Brain pericyte (primary cell): ENCODE measurements around the gene ATG4A.

Experiments
- DNase-seq: peaks from one replicate; pipeline ENCODE4 v3.0.0-alpha.2; 2012; ENCODE audit warnings: low read depth, low spot score

ATG4A gene

DNA sequence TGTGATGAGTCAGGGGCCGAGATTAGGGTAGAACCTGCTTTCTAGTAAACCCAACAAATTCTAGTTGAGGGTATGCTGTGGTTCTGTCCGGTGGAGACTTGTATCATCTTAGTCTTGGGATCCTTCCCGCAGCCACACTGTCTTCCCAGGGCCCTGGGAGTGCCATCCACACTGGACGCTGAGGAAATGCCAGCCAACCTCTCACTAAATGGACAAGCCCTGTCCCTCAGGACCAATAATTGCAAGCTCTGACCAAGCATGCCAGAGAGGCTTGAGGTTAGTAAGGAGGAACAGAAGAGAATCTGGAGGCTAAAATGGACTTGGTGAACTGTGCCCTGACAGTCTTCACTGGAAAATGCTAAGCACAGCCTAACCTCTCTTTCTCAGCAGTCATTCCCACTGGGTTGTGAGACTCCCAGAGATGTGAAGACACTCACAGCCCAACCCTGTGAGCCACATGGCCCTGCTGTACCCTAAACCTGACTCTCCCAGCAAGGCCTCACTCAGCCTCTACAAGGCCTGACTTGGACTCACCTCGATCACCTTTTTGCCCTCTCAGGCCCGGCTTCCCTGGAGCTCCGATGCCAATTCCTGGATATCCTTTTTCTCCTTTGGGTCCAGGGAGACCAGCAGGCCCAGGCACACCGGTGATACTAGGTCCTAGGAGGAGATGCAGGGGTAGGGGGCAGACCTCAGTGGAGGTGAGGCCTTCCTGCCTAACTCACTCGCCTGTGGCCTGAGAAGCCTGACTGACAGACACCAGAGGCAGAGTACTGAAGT, 77.6 kb downstream of the ATG4A start:
- DNase-seq, result no peak

- DNase-seq, result no peak
Observed at GRCh38 chrX:108169768-108170167, 78.2 kb downstream of the ATG4A start.

DNA sequence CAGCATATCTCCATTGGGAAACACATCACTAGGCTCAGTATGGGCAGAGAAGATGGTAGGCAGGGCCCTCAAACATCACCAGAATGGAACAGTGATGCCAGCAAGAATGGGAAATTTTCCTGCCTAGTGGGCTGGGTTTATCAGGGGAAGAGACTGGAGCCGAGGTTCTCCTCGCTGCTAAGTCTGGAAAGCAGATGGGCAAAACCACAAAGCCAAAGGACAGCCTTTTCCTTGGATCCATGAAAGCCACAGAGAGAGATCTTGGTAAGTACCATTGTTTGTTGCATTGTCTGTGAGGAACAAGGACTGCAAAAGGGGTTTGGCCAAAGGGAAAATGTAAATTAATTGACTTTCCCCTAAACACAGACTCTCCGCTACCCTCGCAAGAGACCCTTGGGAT, 80.1 kb downstream of the ATG4A start:
- no peak for DNase-seq

DNA sequence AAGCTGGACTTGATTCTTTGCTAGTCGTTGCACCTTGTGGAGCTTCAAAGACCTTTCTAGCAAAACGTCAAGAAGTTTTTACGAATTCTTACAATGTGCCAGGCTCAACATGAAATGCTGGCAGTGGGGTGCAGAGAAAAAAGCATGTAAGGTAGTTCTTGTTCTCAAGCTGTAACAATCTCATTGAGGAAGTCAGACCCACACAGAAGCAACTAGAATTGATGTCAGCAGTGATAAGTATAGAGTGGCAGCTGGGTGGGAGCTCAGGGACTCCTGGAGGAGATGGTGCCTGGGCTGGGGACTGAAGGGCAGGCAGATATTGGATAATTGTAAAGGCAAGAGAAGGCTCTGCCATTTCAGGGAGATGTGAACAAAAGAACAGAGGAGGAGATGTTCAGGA, 82.3 kb downstream of the ATG4A start:
- DNase-seq, result no peak

- no peak for DNase-seq
Observed at GRCh38 chrX:108177351-108178142, 86.0 kb downstream of the ATG4A start.

DNA sequence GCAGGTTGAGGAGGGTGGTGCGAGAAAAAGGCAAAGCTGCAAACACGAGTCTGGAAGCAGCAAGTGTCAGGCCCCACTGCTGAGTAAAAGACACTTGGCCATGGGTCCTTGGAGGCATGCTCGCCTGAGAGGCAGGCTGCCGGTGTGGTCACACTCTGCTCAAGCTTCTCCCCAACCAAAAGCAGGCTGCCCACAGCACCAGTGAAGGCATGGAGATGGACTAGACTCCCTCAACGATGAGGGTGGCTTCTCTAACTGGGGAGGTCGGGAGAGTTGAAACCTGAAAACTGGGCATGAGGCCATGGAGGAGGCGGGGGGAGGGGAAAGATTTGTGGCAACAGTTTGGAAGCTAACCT, 86.5 kb downstream of the ATG4A start:
- no peak for DNase-seq

- no peak for DNase-seq
Observed at GRCh38 chrX:108186811-108187210, 95.2 kb downstream of the ATG4A start.

DNA sequence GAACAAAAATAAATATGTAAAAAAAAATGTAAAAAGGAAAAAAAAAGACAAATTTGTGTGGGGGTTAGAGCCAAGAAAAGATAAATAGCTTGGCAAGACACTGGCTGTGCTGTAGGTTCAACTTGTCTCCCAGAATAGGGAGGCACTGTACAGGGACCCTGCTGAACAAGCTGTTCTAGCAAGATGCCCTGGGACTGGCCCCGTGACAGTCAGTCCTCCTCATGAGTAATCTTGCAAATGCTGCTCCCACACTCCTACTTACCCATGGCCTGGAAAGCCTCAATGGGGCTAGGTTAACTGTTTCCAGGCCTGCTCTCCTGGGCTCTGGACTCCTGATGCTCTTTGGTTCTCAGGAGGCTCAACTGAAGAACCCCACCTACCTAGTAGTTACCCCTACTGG, 106.8 kb downstream of the ATG4A start:
- DNase-seq, result no peak

- no peak for DNase-seq
Observed at GRCh38 chrX:108199041-108199440, 107.5 kb downstream of the ATG4A start.

DNA sequence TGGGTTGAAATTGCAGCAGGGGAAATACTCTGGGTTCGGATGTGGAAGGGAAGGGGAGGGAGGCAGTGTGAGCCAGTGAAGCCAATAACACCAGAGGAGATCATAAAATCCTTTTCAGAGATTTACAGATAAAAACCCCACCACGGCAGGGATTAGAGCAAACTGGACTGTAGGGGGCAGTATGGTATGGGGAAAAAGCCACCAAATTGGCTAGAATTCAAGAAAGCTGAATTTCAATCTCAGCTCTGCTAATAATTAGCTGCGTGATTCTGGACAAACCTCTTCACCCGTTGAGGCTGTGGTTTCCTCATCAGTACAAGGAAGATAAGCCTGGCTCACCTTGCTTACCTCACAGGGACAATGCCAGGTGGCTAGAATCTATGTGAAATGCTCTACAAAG, 108.1 kb downstream of the ATG4A start:
- DNase-seq, result no peak

- DNase-seq, result no peak
Observed at GRCh38 chrX:108203540-108203939, 112.0 kb downstream of the ATG4A start.
